Glomerular visceral epithelial cell (primary cell): ENCODE data around the gene PARG.
"Not testable (repeated sequence)": the region's sequence is repeated elsewhere in the genome, so short reads cannot be mapped to it uniquely, and the experiment has no call there.

Experiments
- DNase-seq: peaks from one replicate; pipeline ENCODE4 v3.0.0-alpha.2; 2016; ENCODE audit errors: extremely low spot score

Gene PARG

DNA sequence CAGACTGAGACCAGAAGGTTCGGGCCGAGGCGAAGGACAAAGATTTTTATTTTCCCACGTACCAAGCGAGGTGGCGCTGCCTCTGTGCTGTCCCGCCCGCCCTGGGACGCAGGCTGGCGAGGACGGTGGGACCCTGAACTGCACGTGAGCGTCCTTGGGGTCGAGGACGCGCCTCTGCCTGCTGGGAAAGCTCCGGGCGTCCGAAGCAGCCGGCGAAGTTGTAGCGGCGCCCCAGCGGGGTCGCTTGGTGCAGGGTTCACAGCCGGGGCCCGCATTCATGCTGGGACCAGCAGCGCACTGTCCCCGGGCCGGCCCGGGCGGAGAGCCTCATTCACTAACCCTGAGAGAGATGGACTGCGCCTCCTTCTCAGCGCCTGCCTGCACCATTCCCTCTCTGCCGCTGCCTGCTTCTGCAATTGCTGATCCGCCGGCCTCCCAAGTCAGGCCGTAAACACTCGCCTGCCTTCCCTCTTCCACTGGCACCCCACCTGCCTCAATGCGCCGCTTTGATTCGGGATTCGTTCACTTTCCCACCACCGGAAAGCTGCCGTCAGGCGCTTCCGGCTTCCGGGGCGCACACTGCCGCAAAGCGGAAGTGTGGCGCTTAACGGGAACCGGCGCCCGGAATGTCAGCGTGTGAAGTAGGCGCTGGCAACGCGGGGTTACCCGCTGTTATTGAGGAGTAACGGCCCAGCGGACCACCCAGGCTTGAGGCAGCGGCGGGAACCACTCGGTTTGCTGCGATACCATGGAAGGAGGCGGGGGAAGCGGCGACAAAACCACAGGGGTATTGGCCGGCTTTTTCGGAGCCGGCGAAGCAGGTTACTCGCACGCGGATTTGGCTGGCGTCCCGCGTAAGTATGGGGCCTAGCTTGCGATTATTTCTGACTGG lies at the start of gene PARG, which contains the start of gene TIMM23B:
PARG (minus strand) TSS at position 581 of the 892 bp plus-strand sequence; CDS start at position 279, 302 bp downstream.
TIMM23B (plus strand) TSS at position 607 of the 892 bp plus-strand sequence; CDS start at position 749, 142 bp downstream.
- DNase-seq: peak; percentile 79

DNA sequence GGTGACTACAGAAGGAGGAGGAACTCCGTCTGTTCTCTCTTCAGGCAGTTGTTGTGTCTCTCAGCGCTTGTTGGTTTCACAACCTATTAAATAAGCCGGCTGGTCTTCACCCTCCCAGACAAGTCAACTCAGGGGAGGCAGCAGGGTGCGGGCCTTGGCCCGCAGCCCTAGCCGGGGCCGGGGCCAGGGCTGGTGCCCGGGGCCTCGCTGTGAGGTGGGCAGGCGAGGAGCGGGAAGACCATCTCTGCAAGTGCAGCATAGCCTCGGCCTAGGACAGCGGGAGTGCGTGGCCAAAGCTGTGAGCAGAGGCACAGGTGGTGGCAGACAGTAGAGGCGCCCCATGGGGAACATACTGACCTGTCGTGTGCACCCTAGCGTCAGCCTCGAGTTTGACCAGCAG lies 46.5 kb upstream of the PARG start, which contains the start of gene AGAP6:
AGAP6 (plus strand) TSS at position 31 of the 400 bp plus-strand sequence; CDS start at position 341, 310 bp downstream.
- DNase-seq: not testable (repeated sequence)

DNA sequence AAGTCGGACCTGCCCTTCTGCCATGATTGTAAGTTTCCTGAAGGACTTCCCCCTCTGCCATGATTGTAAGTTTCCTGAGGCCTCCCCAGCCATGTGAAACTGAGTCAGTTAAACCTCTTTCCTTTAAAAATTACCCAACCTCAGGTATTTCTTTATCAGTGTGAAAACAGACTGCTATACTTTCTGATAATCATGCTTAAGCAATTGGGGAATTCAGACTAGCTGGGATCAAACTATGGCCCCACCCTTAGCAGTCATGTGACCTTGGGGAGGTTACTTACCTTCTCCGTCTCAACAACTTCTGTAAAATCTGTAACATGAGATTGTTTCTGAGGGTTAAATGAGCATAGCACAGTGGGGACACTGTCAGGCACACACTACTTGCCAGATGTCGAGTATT lies 45.4 kb upstream of the PARG start:
- DNase-seq: not testable (repeated sequence)

DNA sequence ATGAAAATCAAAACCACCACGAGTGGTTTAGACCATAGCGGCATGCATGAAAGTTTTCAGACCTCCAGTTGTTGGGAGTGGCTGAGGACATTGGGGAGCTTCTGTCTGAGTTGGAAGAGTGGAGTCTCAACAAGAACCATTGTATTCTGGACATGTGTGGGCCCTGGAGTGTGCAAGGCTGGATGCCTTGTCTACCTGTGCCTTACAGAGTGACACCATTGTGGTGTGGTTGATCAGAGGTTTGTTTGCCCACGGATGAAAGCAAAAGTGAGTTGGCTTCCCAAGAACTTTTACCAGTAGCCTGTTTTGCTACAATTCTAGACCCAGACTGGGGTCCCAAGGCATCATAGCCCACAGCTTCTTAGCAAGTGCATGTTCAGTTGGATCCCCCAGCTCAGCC lies 35.9 kb upstream of the PARG start:
- not testable (repeated sequence) for DNase-seq

DNA sequence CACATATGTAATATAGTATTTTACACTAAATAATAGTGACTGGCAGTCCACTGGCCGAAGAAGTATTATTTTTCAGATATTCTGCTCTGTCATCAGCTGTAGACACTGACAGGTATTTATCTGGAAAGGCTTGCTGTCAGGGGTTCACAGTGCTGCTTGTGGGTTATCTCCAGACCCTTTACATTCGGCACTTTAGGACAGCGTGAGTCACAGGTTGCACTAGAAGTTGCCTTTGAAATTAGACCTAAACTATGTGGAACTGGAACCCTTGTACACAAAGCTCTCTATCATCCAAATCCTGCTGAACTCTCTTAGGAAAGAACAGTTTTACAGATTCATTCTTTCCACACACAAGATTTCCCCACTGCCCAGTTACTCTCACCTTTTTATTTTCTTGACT lies 30.3 kb upstream of the PARG start:
- not testable (repeated sequence) for DNase-seq

DNA sequence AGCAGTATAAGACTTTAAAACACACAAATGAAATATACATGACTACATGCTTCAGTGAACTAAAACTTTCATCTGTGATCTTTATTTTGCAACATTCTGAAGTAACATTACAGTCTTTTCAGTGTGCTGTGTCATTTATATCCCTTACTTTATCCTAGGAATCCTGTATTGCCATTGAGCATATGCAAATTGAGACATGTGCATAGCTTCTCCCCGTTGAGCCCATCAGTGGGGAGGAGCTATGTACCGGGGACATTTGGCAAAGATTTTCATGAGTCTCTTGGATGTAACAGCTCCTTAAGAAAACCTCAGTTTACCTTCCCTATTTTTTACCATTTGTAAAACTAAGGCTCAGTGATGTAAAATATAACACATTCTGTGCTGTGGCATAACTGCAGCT lies 29.6 kb upstream of the PARG start:
- DNase-seq: not testable (repeated sequence)

DNA sequence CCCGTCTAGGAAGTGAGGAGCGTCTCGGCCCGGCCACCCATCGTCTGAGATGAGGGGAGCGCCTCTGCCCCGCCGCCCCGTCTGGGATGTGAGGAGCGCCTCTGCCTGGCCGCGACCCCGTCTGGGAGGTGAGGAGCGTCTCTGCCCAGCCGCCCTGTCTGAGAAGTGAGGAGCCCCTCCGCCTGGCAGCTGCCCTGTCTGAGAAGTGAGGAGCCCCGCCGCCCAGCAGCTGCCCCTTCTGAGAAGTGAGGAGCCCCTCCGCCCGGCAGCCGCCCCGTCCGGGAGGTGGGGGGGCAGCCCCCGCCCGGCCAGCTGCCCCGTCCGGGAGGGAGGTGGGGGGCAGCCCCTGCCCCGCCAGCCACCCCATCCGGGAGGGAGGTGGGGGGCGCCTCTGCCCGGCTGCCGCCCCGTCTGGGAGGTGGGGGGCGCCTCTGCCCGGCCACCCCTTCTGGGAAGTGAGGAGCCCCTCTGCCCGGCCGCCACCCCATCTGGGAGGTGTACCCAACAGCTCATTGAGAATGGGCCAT lies 28.6 kb upstream of the PARG start:
- DNase-seq: not testable (repeated sequence)

DNA sequence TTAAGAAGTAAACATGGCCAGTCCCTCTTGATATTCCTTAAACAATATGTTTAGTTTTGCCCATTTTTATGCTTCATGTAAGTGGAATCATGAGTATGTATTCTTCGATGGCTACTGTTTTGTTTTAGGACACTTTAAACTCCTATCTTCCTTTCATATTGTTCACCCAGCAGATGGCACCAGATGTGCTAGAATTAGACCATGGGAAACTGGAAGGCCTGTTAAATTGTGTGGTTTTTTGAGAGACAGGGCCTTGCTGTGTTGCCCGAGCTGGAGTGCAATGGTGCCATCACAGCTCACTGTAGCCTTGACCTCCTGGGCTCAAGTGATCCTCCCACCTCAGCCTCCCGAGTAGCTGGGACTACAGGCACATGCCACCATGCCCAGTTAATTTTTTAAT lies 11.3 kb upstream of the PARG start:
- DNase-seq: not testable (repeated sequence)

DNA sequence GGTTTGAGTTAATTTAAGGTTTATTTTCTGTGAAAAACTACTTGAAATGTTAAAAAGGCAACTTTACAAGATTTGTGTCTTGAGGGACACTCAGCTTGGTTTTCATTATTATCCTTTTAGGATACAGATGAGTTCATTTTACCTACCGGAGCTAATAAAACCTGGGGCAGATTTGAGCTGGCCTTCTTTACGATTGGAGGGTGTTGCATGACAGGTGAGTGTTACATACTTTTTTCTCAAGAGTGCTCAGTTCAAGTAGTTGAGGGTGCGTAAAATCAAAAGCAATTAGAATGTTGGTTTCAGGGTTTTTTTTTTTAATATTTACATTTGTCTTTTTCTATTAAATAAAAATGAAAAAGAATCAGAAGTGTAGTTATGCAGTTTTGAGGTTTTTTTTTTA lies 10.2 kb upstream of the PARG start:
- not testable (repeated sequence) for DNase-seq

DNA sequence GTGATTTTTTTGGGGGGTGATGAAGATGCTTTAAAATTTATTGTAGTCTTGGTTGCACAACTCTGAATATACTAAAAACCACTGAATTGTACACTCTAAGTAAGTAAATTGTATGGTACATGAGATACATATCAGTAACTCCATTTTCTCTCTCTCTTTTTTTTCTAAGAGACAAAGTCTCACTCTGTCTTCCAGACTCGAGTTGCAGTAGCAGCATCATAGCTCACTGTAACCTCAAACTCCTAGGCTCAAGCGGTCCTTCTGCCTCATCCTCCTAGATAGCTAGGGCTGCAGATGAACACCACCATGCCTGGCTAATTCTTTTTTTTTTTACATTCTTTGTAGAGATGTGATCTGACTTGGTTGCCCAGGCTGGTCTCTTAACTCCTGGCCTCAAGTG lies 6.9 kb upstream of the PARG start:
- DNase-seq: not testable (repeated sequence)

DNA sequence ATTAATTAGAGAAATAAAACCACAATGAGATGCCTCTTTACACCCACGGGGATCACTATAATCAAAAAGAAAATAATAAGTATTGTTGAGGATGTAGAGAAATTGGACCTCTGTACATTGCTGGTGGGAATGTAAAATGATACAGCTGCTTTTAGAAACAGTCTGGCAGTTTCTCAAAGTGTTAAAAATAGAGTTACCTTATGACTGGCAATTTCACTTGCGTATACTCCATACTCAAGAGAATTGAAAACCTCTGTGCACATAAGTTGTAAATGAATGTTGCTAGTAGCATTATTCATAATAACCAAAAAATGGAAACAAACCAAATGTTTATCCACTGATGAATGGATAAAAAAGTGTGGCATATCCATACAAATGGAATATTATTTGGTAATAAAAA lies 6.3 kb upstream of the PARG start:
- DNase-seq: not testable (repeated sequence)

DNA sequence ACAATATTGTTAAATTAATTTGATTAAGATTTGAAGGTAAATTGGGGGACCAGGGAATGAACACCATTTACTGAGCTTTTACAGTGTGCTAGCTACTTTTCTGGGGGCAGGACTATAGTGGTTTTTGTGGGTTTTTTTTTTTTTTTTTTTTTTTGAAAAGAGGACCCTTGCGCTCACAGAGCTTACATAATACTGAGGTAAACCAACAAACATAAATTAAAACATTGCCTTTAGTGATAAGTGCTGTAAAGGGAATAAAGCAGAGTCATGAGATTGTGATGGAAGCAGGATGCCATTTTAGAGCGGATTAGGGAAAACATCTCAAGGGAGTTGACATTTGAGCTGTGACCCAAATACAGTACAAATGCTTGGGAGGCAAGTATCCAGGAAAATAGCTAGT lies 1.8 kb upstream of the PARG start:
- DNase-seq: not testable (repeated sequence)

DNA sequence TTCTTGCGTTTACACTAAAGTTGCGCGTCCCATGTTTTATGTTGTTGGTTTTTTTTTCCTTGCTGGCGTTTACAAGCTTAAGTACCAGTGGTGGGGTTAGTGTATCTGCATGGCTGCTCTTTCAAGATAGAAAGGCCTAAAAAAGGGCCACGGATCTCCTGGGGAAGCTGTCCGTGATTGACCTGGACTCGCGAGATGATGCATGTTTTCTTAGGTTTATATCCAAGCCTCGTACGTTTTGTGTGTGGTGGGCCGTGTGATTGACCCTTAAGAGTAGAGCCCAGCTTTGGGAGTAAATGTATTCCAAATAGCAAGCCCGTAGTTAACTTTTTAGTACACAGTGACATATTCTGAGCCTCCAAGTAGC lies 495 bp upstream of the PARG start:
- DNase-seq: not testable (repeated sequence)

DNA sequence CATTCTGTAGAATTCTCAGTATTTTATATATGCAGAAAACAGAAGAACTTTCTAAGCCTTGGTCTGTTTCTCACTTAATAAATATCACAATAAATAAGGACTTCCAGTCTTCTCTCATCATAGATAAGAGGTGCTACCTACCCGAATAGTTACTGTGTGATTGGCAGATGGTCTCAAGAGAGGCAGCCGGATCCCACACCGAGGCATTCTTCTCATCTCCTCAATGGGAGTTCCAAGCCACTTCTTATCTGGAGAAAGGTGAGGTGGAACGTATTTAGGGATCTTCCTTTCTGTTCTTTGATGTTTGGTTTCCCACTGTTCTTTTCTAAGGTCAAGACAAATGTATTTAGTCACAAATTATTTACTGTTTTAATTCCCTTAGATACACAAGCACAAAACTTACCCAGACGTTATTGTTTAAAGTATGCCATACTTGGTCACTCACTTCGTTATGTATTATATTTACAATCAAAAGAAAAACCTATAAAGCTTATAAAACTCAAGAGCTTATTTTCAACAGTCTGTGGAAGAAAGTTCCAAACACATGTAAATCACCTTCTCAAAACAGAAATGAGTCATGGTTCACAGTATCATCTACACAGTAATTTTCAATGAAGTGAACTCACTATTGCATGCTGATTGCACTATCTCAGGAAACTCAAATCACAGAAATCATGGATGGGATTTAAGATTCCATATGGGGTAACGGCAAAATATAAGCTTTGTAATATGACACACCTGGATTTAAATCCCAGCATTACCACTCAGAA lies 9.7 kb downstream of the PARG start:
- not testable (repeated sequence) for DNase-seq

DNA sequence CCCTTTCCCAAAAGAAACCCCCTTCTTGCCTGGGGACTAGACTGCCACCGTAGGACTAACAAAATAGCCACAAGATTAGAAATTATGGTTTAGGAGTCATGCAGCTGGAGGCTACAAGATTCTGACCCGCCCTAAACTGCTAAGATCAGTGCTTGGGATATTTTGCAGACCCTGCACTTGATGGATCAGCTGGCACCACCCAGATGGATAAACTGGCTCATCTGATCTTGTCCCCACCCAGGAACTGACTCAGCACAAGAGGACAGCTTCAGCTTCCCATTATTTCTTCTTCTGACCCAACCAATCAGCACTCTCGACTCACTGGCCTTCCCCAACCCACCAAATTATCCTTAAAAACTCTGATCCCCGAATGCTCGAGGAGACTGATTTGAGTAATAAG lies 10.6 kb downstream of the PARG start:
- not testable (repeated sequence) for DNase-seq

DNA sequence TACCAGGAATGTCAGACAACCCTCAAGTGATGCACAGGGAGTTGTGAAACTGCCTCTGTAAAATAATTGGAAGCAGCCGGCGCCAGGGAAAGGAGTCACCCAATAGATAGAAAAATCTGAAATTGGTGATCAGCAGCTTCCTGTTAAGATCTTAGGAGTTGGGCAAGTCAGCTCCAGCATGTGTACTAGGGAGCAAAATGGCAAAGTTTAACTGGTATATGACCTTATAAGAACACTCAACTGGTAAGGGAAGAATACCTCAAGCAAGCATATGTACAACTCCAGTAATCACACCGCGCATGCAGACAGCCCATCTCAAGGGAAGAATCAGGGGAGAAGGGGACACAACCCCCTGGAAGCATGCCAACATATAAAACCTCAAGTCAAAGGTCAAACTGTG lies 18.3 kb downstream of the PARG start:
- not testable (repeated sequence) for DNase-seq

DNA sequence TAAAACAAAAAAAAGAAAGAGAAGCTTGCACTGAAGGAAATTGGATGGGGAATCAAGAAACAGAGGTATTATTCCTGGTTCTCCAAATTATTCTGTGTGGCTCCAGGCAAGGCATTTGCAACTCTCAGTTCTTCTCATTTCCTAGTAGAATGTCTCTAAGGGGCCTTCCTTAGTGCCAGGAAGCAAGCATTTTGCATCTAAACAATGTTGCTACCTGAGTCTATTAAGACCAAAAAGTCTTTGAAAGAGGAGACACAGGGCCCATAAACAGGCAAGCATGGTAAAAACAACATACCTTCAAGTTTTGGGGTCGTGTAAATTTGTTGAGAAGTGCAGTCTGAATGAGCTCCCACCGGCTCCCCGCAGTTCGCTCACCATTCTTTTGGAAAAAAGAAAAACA lies 19.8 kb downstream of the PARG start:
- not testable (repeated sequence) for DNase-seq

DNA sequence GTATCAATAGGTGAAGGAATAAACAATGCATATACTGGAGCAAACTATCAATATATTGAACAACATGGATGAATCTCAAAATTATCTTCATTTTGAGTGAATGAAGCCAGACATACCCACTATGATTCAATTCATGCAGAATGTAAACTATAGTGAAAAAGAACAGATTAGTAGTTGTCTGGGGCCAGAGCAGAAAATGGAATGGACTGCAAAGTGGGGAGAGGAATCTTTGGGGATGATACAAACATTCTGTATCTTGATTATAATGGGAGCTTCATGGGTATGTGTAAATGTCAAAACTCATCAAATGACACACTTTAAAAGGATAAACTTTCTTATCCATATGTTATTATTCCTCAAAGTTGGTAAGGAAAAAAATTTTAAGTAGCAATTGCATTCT lies 23.9 kb downstream of the PARG start:
- DNase-seq: not testable (repeated sequence)

DNA sequence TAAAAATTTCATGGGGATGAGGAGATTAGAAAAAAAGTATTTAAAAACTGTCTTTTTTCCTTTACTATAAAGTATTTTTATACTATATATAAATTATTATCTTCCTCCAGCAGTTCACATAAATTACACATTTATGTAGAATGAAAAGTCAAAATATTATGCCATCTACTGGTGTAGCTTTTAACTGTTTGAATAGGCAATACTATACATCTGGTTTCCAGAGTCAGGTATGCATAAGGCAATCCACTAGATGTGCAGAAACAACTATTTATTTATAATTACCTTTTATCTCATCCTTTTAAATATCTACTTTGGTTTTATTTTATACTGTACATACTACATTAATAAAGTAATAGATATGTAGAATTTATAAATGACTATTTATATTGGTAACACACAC lies 25.4 kb downstream of the PARG start:
- not testable (repeated sequence) for DNase-seq

DNA sequence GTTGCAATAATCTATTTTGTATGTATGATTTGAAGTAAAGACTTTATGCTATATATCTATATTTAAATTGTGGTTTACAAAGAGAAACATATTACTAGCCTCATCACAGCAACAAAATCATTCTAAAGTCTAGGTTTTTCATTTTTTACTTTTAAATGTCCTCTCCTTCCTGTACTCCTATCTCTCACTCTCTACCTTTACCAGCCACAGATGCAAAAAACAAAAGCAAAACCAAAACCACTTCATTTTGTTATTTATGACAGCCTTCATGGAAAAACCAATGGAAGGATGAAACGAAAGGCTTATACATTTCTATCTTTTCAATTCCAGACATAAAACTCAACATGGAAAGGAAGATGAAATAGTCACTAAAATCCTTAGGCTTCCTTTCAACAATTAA lies 31.5 kb downstream of the PARG start:
- not testable (repeated sequence) for DNase-seq

DNA sequence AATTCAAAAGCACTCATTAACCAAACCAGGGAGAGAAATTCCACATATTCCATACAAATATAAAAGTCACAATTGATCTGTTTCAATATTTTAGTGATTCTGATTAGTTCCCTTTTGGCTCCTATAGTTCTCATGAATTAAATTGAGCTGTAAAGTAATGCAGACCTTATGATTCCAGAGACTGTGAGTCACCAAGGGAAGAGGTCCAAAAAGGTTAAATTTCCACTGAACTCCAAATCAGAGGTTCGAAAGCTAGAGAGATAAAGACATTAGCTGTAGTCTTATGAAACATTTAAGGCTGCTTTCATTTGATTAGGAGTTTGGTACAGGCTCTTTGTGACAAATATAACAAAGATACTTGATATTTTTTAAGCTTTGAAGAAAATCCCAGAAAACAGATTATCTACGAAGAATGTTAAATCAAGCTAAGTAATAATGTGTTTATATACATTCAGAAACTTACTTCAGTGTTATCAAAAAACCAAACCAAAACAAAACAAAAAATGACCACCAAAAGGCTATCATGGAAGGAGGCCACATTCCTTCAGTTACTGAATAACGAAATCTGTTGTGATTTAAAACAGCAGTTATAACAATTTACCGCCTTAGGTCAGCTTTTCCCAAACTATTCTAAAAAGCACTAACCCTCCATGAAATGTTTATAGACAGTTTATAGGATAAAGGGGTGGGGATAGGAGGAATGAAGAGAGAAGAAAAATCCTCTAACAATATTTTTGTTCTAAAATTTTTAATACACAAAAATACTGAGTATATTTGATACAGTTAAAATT lies 33.3 kb downstream of the PARG start:
- DNase-seq: not testable (repeated sequence)
